Type B pancreatic cell (in vitro differentiated cells): ENCODE data around the gene PCBP4. TPM values are rescaled to one million over a fixed set of nuclear protein-coding genes. Genes with fewer than 3 reads are reported as not detected.

Experiments
- DNase-seq: peaks from one replicate; pipeline ENCODE4 v3.0.0; 2021; ENCODE audit warnings: mixed read lengths; ENCODE audit not compliant: unreplicated experiment; ENCODE audit errors: extremely low spot score
- H3K27ac Mint-ChIP-seq: 2 replicates; pipeline ENCODE4 v1.8.0; 2021; ENCODE audit warnings: mild to moderate bottlenecking, mixed read lengths
- H3K27me3 Mint-ChIP-seq: 2 replicates; pipeline ENCODE4 v1.8.0; 2021; ENCODE audit warnings: mixed read lengths
- H3K36me3 Mint-ChIP-seq: 2 replicates; pipeline ENCODE4 v1.8.0; 2021; ENCODE audit warnings: mixed read lengths
- H3K4me1 Mint-ChIP-seq: one replicate; pipeline ENCODE4 v1.8.0; 2021; ENCODE audit warnings: mixed read lengths; ENCODE audit not compliant: unreplicated experiment
- H3K4me3 Mint-ChIP-seq: 2 replicates; pipeline ENCODE4 v1.8.0; 2021; ENCODE audit warnings: mild to moderate bottlenecking, mixed read lengths
- H3K9me3 Mint-ChIP-seq: 2 replicates; pipeline ENCODE4 v1.8.0; 2021; ENCODE audit warnings: mixed read lengths
- CTCF ChIP-seq: fragments of 200-600 bp; sonication (generic); conservative IDR thresholded peaks from 2 replicates; pipeline ENCODE4 v1.5.0; 2021; ENCODE audit warnings: antibody characterized with exemption, mild to moderate bottlenecking
- total RNA-seq: library from RNA; stranded (reverse); gene quantifications from 2 replicates; pipeline ENCODE4 v1.2.1, GENCODE V29; 2021; ENCODE audit warnings: low replicate concordance

The PCBP4 gene
- total RNA-seq, 1 donor from 2014 or later, result 91.9 TPM

GRCh38 chr3:52010431-52010830 is 43.2 kb upstream of the PCBP4 start:
- TF ChIP-seq CTCF, result no peak
- H3K4me3 Mint-ChIP-seq, result no peak overlapping the region
- H3K4me1 Mint-ChIP-seq, result peaks cover 7% of the 10 kb centered on the region
- no peak for DNase-seq
- peaks cover 4% of the 10 kb centered on the region for H3K27me3 Mint-ChIP-seq
- H3K36me3 Mint-ChIP-seq, result no peaks in the 10 kb centered on the region
- H3K9me3 Mint-ChIP-seq, result no peaks in the 10 kb centered on the region
- H3K27ac Mint-ChIP-seq, result no peak overlapping the region

GRCh38 chr3:52007291-52007690 is 40.0 kb upstream of the PCBP4 start:
- no peak for DNase-seq
- Mint-ChIP-seq H3K27ac (no peak overlapping the region), H3K36me3 (no peaks in the 10 kb centered on the region), H3K9me3 (no peaks in the 10 kb centered on the region), H3K27me3 (peaks cover 4% of the 10 kb centered on the region), H3K4me3 (no peak overlapping the region), H3K4me1 (peaks cover 16% of the 10 kb centered on the region)
- TF ChIP-seq CTCF, result no peak

DNA sequence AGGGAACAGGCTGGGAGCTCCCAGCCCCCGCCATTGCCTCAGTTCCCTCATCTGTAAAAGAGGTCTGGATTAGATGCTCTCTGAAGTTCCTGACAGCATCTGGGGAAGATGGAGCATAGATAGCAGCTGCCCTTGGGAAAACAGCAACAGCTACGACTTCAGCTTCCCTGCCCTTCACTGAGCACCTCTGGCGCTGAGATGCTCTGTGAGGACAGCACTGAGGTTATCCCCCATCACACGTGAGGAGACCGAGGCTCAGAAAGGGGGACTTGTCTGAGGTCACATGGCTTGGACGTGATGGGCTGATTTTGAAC is 39.5 kb upstream of the PCBP4 start:
- peaks cover 16% of the 10 kb centered on the region for H3K4me1 Mint-ChIP-seq
- H3K9me3 Mint-ChIP-seq, result no peaks in the 10 kb centered on the region
- no peak for TF ChIP-seq CTCF
- no peak overlapping the region for H3K4me3 Mint-ChIP-seq
- DNase-seq, result no peak
- no peaks in the 10 kb centered on the region for H3K36me3 Mint-ChIP-seq
- H3K27me3 Mint-ChIP-seq, result peaks cover 4% of the 10 kb centered on the region
- no peak overlapping the region for H3K27ac Mint-ChIP-seq

- Mint-ChIP-seq H3K4me1 (peaks cover 16% of the 10 kb centered on the region), H3K4me3 (no peak overlapping the region), H3K27ac (no peak overlapping the region), H3K27me3 (peaks cover 4% of the 10 kb centered on the region), H3K36me3 (no peaks in the 10 kb centered on the region), H3K9me3 (no peaks in the 10 kb centered on the region)
- no peak for DNase-seq
- no peak for TF ChIP-seq CTCF
Observed at GRCh38 chr3:52006017-52006819, 39.0 kb upstream of the PCBP4 start.

- Mint-ChIP-seq H3K4me1 (peaks cover 16% of the 10 kb centered on the region), H3K36me3 (no peaks in the 10 kb centered on the region), H3K9me3 (no peaks in the 10 kb centered on the region), H3K27ac (no peak overlapping the region), H3K4me3 (no peak overlapping the region), H3K27me3 (peaks cover 4% of the 10 kb centered on the region)
- TF ChIP-seq CTCF, result no peak
- no peak for DNase-seq
Observed at GRCh38 chr3:52005571-52005986, 38.3 kb upstream of the PCBP4 start.
